Lung (tissue), 12 donors: ENCODE results near the gene DOCK7. TPM values are rescaled to one million over a fixed set of nuclear protein-coding genes. Genes with fewer than 3 reads are reported as not detected.
A peak's percentile ranks its signal among the peaks of the same experiment; 100 is the strongest.

Experiments
- ATAC-seq: fragments of 200-7000 bp; cut with Tn5 transposase; one replicate; pipeline ENCODE4 v1.9.1; 2020; ENCODE audit warnings: moderate number of reproducible peaks; ENCODE audit not compliant: insufficient read depth, low FRiP score
- DNase-seq, 3 donors: peaks; one replicate each; pipeline ENCODE4 v3.0.0-alpha.2; 2013 to 2017
- H3K27ac ChIP-seq, 2 donors: one replicate each; pipeline ENCODE4 v1.5.1; 2013; ENCODE audit warnings: mild to moderate bottlenecking in 2 of 2, moderate library complexity in 2 of 2, control low read depth in 1 of 2, inconsistent platforms in 1 of 2, low read depth in 1 of 2, low read length in 1 of 2
- H3K27me3 ChIP-seq, 3 donors: one replicate each; pipeline ENCODE4 v1.5.1; 2013; ENCODE audit warnings: low read length in 2 of 3; ENCODE audit not compliant: control insufficient read depth in 3 of 3, insufficient read depth in 3 of 3
- H3K36me3 ChIP-seq, 4 donors: one replicate each; pipeline ENCODE4 v1.5.1; 2013; ENCODE audit warnings: low read length in 4 of 4, mild to moderate bottlenecking in 1 of 4, moderate library complexity in 1 of 4; ENCODE audit not compliant: control insufficient read depth in 4 of 4, insufficient read depth in 4 of 4
- H3K4me1 ChIP-seq, 5 donors: one replicate each; pipeline ENCODE4 v1.5.1; 2013; ENCODE audit warnings: low read length in 5 of 5, mild to moderate bottlenecking in 2 of 5, moderate library complexity in 1 of 5; ENCODE audit not compliant: control insufficient read depth in 5 of 5, insufficient read depth in 5 of 5
- H3K4me3 ChIP-seq: one replicate; pipeline ENCODE4 v1.5.1; 2013; ENCODE audit warnings: mild to moderate bottlenecking, control low read depth, moderate library complexity
- H3K9ac ChIP-seq, 2 donors: one replicate each; pipeline ENCODE4 v1.5.1; 2013; ENCODE audit warnings: low read length in 2 of 2, control low read depth in 1 of 2; ENCODE audit not compliant: insufficient read depth in 1 of 2
- H3K9me3 ChIP-seq, 4 donors: one replicate each; pipeline ENCODE4 v1.5.1; 2013; ENCODE audit warnings: low read length in 3 of 4, mild to moderate bottlenecking in 1 of 4, moderate library complexity in 1 of 4; ENCODE audit not compliant: control insufficient read depth in 4 of 4, insufficient read depth in 3 of 4
- CTCF ChIP-seq: IDR thresholded peaks from 2 replicates; pipeline ENCODE4 v1.5.1; 2012; ENCODE audit warnings: mild to moderate bottlenecking; ENCODE audit errors: control extremely low read depth, extremely low read depth
- WGBS, 2 donors: extraction: QIAGEN DNeasy Blood & Tissue Kit; methylation state at CpG; one replicate each; pipeline ENCODE4 v1.1.7; 2013; 5-methylcytosine and 5-hydroxymethylcytosine counted together
- polyA plus RNA-seq, 2 donors: library from polyadenylated mRNA; stranded (reverse); fragments of 200-250 nt; gene quantifications; one replicate each; pipeline ENCODE4 v1.2.1, GENCODE V29; 2013
- total RNA-seq, 2 donors: library from RNA; depleted of rRNA in 1 of 2; stranded (reverse); fragments of >200 nt in 1 of 2; gene quantifications; one replicate each; pipeline ENCODE4 v1.2.1, GENCODE V29; 2014 to 2021
- donor health status: control.
- donor health status: control.
- donor health status: Bipolar disorder and iron deficiency.
- donor health status: healthy.
- donor health status: DM: yes; HTN: yes; CAD: no.

Gene DOCK7
- total and polyA plus RNA-seq, 4 donors, result 3.4 to 111 (median 20.2) TPM

- WGBS, 2 donors, result 95 to 98% methylated on average over 2 of the region's 2 CpGs
- Histone ChIP-seq H3K9ac (no peak overlapping the region), H3K27ac (no peak overlapping the region), H3K9me3 (no peaks in the 10 kb centered on the region), H3K36me3 (peaks cover 0 to 9% (median under 1%) of the 10 kb centered on the region in 4 donors), H3K4me1 (no peaks in the 10 kb centered on the region), H3K4me3 (no peak overlapping the region), H3K27me3 (no peaks in the 10 kb centered on the region)
- TF ChIP-seq CTCF, result no peak
- ATAC-seq (no peak), DNase-seq (no peak)
These were observed 126.9 kb downstream of the DOCK7 start for GRCh38 chr1:62561306-62561705.

GRCh38 chr1:62544570-62544969 is 143.6 kb downstream of the DOCK7 start:
- Histone ChIP-seq H3K9me3 (no peaks in the 10 kb centered on the region), H3K9ac (no peak overlapping the region), H3K36me3 (peaks cover 0 to 7% (median 3%) of the 10 kb centered on the region in 4 donors), H3K4me3 (no peak overlapping the region), H3K4me1 (no peaks in the 10 kb centered on the region), H3K27ac (no peak overlapping the region), H3K27me3 (no peaks in the 10 kb centered on the region)
- ATAC-seq, result no peak
- WGBS, 2 donors, result 92 to 95% methylated on average over 2 of the region's 2 CpGs
- no peak for TF ChIP-seq CTCF
- DNase-seq, result no peak

- TF ChIP-seq CTCF, result no peak
- Histone ChIP-seq H3K4me3 (no peak overlapping the region), H3K9ac (no peak overlapping the region), H3K9me3 (no peaks in the 10 kb centered on the region), H3K4me1 (no peaks in the 10 kb centered on the region), H3K36me3 (peaks cover 3 to 10% (median 6%) of the 10 kb centered on the region in 4 donors), H3K27ac (no peak overlapping the region), H3K27me3 (no peaks in the 10 kb centered on the region)
- DNase-seq (no peak), ATAC-seq (no peak)
- WGBS, 2 donors, result 50 to 52% methylated on average over 2 of the region's 2 CpGs
These were observed 147.1 kb downstream of the DOCK7 start for GRCh38 chr1:62541048-62541447.

- TF ChIP-seq CTCF, result no peak
- no peak overlapping the region for H3K27ac ChIP-seq
- no peak overlapping the region for H3K4me3 ChIP-seq
- H3K27me3 ChIP-seq, result no peaks in the 10 kb centered on the region
- ATAC-seq, result no peak
- no peaks in the 10 kb centered on the region for H3K4me1 ChIP-seq
- no peak overlapping the region for H3K9ac ChIP-seq
- H3K9me3 ChIP-seq, result no peaks in the 10 kb centered on the region
- DNase-seq, result peak in 1 of 3 donors; percentile 5
- H3K36me3 ChIP-seq, result peaks cover 3 to 17% (median 7%) of the 10 kb centered on the region in 4 donors
- WGBS, 2 donors, result 75 to 78% methylated on average over 2 of the region's 2 CpGs
These were observed 149.1 kb downstream of the DOCK7 start for GRCh38 chr1:62539028-62539447.
